ENCODE results near the gene WDR17.

WDR17 gene

DNA sequence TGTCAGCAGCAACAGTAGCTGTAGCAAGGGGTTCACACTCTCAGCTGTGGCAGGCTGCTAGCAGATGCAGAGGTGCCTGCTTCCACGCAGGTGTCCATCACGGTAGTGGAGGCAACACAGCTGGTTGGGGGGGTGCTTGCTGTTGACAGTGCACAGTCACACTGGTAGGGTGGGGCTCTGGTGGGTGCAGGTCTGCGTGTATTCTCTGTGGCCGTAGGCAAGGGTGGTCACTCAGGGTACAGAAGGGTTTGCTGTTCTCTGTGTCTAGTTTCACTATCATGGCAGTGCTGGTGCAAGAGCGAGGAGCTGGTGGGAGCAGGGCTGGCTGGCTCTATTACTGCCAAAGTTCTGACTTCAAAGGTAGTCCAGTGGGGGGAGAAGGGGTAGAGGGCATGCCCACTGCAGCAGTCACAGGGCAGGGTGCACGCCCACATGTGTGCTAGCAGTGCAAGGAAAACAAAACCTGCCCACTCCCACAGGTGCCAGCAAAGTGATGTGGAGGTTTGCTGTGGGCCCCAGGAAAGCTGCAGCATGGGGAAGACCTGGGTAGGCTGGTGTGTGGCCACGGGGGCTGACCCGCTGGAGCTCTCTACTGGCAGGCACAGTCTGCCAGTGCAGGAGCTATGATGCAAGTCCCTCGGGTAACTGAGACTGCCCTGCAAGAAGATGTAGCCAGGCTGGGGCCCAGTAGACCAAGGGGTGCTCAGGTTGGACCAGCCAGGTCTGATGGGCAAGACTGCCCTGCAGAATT, 21.6 kb upstream of the WDR17 start:
- H3K4me3 ChIP-seq (ENCODE audit: low read depth, low read length), result no peak overlapping the region
- no peak overlapping the region for H3K27ac ChIP-seq (ENCODE audit: low read depth, low read length)
- no peaks in the 10 kb centered on the region for H3K27me3 ChIP-seq (ENCODE audit: control insufficient read depth, insufficient read depth, low read length)
- 0 out of 2 replicates have a peak, but pooled peaks cover 2% of the 10 kb centered on the region for H3K9me3 ChIP-seq (ENCODE audit: control insufficient read depth, insufficient read depth, low read depth, low read length)
- H3K4me1 ChIP-seq (ENCODE audit: control insufficient read depth, insufficient read depth, low read length), result no peaks in the 10 kb centered on the region
- no peaks in the 10 kb centered on the region for H3K36me3 ChIP-seq (ENCODE audit: control insufficient read depth, insufficient read depth, low read length)
- no peak overlapping the region for H3K9ac ChIP-seq (ENCODE audit: low read length)

- H3K4me1 ChIP-seq (ENCODE audit: control insufficient read depth, insufficient read depth, low read length), result no peaks in the 10 kb centered on the region
- H3K9me3 ChIP-seq (ENCODE audit: control insufficient read depth, insufficient read depth, low read depth, low read length), result no peaks in the 10 kb centered on the region
- H3K9ac ChIP-seq (ENCODE audit: low read length), result no peak overlapping the region
- H3K27me3 ChIP-seq (ENCODE audit: control insufficient read depth, insufficient read depth, low read length), result no peaks in the 10 kb centered on the region
- H3K4me3 ChIP-seq (ENCODE audit: low read depth, low read length), result no peak overlapping the region
- H3K27ac ChIP-seq (ENCODE audit: low read depth, low read length), result no peak overlapping the region
- H3K36me3 ChIP-seq (ENCODE audit: control insufficient read depth, insufficient read depth, low read length), result no peaks in the 10 kb centered on the region
These were observed 21.1 kb upstream of the WDR17 start for GRCh38 chr4:176044589-176044951.

- H3K9ac ChIP-seq (ENCODE audit: low read length), result no peak overlapping the region
- no peaks in the 10 kb centered on the region for H3K27me3 ChIP-seq (ENCODE audit: control insufficient read depth, insufficient read depth, low read length)
- H3K27ac ChIP-seq (ENCODE audit: low read depth, low read length), result no peak overlapping the region
- no peak overlapping the region for H3K4me3 ChIP-seq (ENCODE audit: low read depth, low read length)
- no peaks in the 10 kb centered on the region for H3K36me3 ChIP-seq (ENCODE audit: control insufficient read depth, insufficient read depth, low read length)
- no peaks in the 10 kb centered on the region for H3K9me3 ChIP-seq (ENCODE audit: control insufficient read depth, insufficient read depth, low read depth, low read length)
- no peaks in the 10 kb centered on the region for H3K4me1 ChIP-seq (ENCODE audit: control insufficient read depth, insufficient read depth, low read length)
These were observed 17.0 kb upstream of the WDR17 start for GRCh38 chr4:176048631-176049030.

- Histone ChIP-seq H3K27ac (ENCODE audit: low read depth, low read length) (no peak overlapping the region), H3K9me3 (ENCODE audit: control insufficient read depth, insufficient read depth, low read depth, low read length) (no peaks in the 10 kb centered on the region), H3K4me3 (ENCODE audit: low read depth, low read length) (no peak overlapping the region), H3K4me1 (ENCODE audit: control insufficient read depth, insufficient read depth, low read length) (no peaks in the 10 kb centered on the region), H3K36me3 (ENCODE audit: control insufficient read depth, insufficient read depth, low read length) (no peaks in the 10 kb centered on the region), H3K27me3 (ENCODE audit: control insufficient read depth, insufficient read depth, low read length) (no peaks in the 10 kb centered on the region), H3K9ac (ENCODE audit: low read length) (no peak overlapping the region)
These were observed 12.9 kb upstream of the WDR17 start for GRCh38 chr4:176052744-176053143.

DNA sequence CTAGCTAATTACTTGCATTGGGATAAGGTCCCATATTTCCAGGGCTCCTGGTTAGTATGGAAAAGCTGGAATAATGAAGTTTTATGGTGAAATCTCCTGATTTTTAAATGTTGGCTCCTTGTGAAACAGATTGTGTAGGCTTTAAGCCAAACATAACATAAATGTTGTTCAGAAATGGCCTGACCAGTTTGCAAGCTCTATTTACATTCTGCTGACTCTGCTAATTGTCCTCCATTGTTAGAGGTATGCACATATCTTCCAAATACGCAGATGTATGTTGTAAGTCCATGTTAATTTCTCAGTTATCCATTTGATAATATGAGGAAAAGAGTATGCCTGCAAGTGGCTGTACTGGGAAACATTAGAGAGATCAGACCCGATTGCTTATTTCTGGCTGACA, 11.9 kb upstream of the WDR17 start:
- no peaks in the 10 kb centered on the region for H3K9me3 ChIP-seq (ENCODE audit: control insufficient read depth, insufficient read depth, low read depth, low read length)
- H3K27ac ChIP-seq (ENCODE audit: low read depth, low read length), result no peak overlapping the region
- no peak overlapping the region for H3K4me3 ChIP-seq (ENCODE audit: low read depth, low read length)
- H3K9ac ChIP-seq (ENCODE audit: low read length), result no peak overlapping the region
- no peaks in the 10 kb centered on the region for H3K36me3 ChIP-seq (ENCODE audit: control insufficient read depth, insufficient read depth, low read length)
- H3K4me1 ChIP-seq (ENCODE audit: control insufficient read depth, insufficient read depth, low read length), result no peaks in the 10 kb centered on the region
- no peaks in the 10 kb centered on the region for H3K27me3 ChIP-seq (ENCODE audit: control insufficient read depth, insufficient read depth, low read length)

DNA sequence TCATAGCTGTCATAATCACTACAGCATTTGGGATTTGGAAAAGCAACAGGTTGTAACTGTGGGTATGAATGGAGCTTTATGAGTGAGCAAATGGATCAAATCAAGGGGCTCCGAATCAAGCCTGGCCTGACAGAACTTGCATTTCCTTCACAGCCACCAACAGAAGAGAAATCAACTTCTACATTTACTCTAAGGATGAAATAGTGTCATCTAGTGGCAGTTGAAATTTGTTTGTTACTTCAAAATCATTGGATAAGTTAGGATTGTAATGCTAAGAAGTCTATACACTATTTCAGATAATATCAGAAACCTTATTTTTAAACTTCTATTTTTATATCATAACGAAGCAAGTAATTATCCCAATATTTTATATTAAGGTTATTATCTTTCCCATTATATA, 10.7 kb upstream of the WDR17 start:
- Histone ChIP-seq H3K27me3 (ENCODE audit: control insufficient read depth, insufficient read depth, low read length) (no peaks in the 10 kb centered on the region), H3K36me3 (ENCODE audit: control insufficient read depth, insufficient read depth, low read length) (no peaks in the 10 kb centered on the region), H3K9me3 (ENCODE audit: control insufficient read depth, insufficient read depth, low read depth, low read length) (0 out of 2 replicates have a peak, but pooled peaks cover under 1% of the 10 kb centered on the region), H3K27ac (ENCODE audit: low read depth, low read length) (no peak overlapping the region), H3K4me1 (ENCODE audit: control insufficient read depth, insufficient read depth, low read length) (no peaks in the 10 kb centered on the region), H3K4me3 (ENCODE audit: low read depth, low read length) (no peak overlapping the region), H3K9ac (ENCODE audit: low read length) (no peak overlapping the region)

DNA sequence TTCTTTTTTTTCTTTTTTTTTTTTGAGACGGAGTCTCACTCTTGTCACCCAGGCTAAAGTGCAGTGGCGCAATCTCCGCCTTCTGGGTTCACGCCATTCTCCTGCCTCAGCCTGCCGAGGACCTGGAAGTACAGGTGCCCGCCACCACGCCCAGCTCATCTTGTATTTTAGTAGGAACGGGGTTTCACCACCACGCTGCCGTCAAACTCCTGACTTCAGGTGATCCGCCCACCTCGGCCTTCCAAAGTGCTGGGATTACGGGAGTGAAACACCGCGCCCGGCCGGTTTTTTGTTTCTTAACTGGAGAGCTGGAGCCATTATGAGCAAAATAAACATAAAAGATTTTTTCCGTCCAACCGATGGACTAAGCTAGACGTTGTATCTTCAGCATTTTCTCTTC, 1.9 kb upstream of the WDR17 start:
- Histone ChIP-seq H3K4me3 (ENCODE audit: low read depth, low read length) (no peak overlapping the region), H3K9ac (ENCODE audit: low read length) (no peak overlapping the region), H3K36me3 (ENCODE audit: control insufficient read depth, insufficient read depth, low read length) (no peaks in the 10 kb centered on the region), H3K4me1 (ENCODE audit: control insufficient read depth, insufficient read depth, low read length) (no peaks in the 10 kb centered on the region), H3K9me3 (ENCODE audit: control insufficient read depth, insufficient read depth, low read depth, low read length) (0 out of 2 replicates have a peak, but pooled peaks cover 3% of the 10 kb centered on the region), H3K27ac (ENCODE audit: low read depth, low read length) (no peak overlapping the region), H3K27me3 (ENCODE audit: control insufficient read depth, insufficient read depth, low read length) (no peaks in the 10 kb centered on the region)

GRCh38 chr4:176064539-176064938, 1.1 kb upstream of the WDR17 start:
- no peak overlapping the region for H3K27ac ChIP-seq (ENCODE audit: low read depth, low read length)

GRCh38 chr4:176066757-176067156, 1.1 kb downstream of the WDR17 start:
- no peak overlapping the region for H3K9ac ChIP-seq (ENCODE audit: low read length)
- H3K36me3 ChIP-seq (ENCODE audit: control insufficient read depth, insufficient read depth, low read length), result no peaks in the 10 kb centered on the region
- H3K4me1 ChIP-seq (ENCODE audit: control insufficient read depth, insufficient read depth, low read length), result no peaks in the 10 kb centered on the region
- no peaks in the 10 kb centered on the region for H3K27me3 ChIP-seq (ENCODE audit: control insufficient read depth, insufficient read depth, low read length)
- H3K4me3 ChIP-seq (ENCODE audit: low read depth, low read length), result no peak overlapping the region
- H3K9me3 ChIP-seq (ENCODE audit: control insufficient read depth, insufficient read depth, low read depth, low read length), result no peaks in the 10 kb centered on the region
- no peak overlapping the region for H3K27ac ChIP-seq (ENCODE audit: low read depth, low read length)

More at GRCh38 chr4:176064539-176064938, 1.1 kb upstream of the WDR17 start:
- H3K4me3 ChIP-seq (ENCODE audit: low read depth, low read length), result no peak overlapping the region
- 0 out of 2 replicates have a peak, but pooled peaks cover 3% of the 10 kb centered on the region for H3K9me3 ChIP-seq (ENCODE audit: control insufficient read depth, insufficient read depth, low read depth, low read length)
- no peak overlapping the region for H3K9ac ChIP-seq (ENCODE audit: low read length)
- H3K36me3 ChIP-seq (ENCODE audit: control insufficient read depth, insufficient read depth, low read length), result no peaks in the 10 kb centered on the region
- no peaks in the 10 kb centered on the region for H3K27me3 ChIP-seq (ENCODE audit: control insufficient read depth, insufficient read depth, low read length)
- H3K4me1 ChIP-seq (ENCODE audit: control insufficient read depth, insufficient read depth, low read length), result no peaks in the 10 kb centered on the region

GRCh38 chr4:176077561-176077960, 11.9 kb downstream of the WDR17 start:
- Histone ChIP-seq H3K9me3 (ENCODE audit: control insufficient read depth, insufficient read depth, low read depth, low read length) (no peaks in the 10 kb centered on the region), H3K36me3 (ENCODE audit: control insufficient read depth, insufficient read depth, low read length) (no peaks in the 10 kb centered on the region), H3K4me3 (ENCODE audit: low read depth, low read length) (no peak overlapping the region), H3K9ac (ENCODE audit: low read length) (no peak overlapping the region), H3K4me1 (ENCODE audit: control insufficient read depth, insufficient read depth, low read length) (no peaks in the 10 kb centered on the region), H3K27me3 (ENCODE audit: control insufficient read depth, insufficient read depth, low read length) (no peaks in the 10 kb centered on the region), H3K27ac (ENCODE audit: low read depth, low read length) (no peak overlapping the region)

- Histone ChIP-seq H3K4me1 (ENCODE audit: control insufficient read depth, insufficient read depth, low read length) (no peaks in the 10 kb centered on the region), H3K36me3 (ENCODE audit: control insufficient read depth, insufficient read depth, low read length) (no peaks in the 10 kb centered on the region), H3K4me3 (ENCODE audit: low read depth, low read length) (no peak overlapping the region), H3K9me3 (ENCODE audit: control insufficient read depth, insufficient read depth, low read depth, low read length) (no peaks in the 10 kb centered on the region), H3K9ac (ENCODE audit: low read length) (no peak overlapping the region), H3K27ac (ENCODE audit: low read depth, low read length) (no peak overlapping the region), H3K27me3 (ENCODE audit: control insufficient read depth, insufficient read depth, low read length) (no peaks in the 10 kb centered on the region)
These were observed 19.1 kb downstream of the WDR17 start for GRCh38 chr4:176084769-176085168.
